Measurements from ENCODE around the gene KSR2.

The KSR2 gene

DNA sequence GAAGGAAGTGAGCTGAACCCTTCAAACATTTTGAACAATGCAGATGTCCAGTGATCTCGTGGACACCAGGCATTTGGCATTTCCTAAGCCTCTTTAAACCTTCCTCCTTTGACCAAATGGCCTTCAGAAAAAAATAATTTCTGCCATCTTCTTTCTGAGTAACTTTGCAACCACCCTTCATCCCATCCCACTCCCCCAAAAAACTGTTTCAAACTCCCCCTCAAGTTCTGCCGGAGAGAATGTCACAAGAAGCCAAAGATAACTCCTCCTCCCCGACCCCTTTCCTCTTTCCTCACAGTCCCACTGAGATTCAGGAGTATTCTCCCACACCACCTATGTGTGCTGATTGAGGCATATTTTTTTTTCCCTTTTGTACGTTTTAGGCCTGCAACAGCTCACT, 1.7 kb downstream of the KSR2 start:
- Mint-ChIP-seq H3K4me3 (peak overlapping the region; percentile 87), H3K36me3 (ENCODE audit: low read depth) (peaks cover 4% of the 10 kb centered on the region), H3K4me1 (peaks cover 21% of the 10 kb centered on the region), H3K27me3 (ENCODE audit: low read depth, poor library complexity) (peaks cover 93% of the 10 kb centered on the region), H3K9me3 (peaks cover 29% of the 10 kb centered on the region), H3K27ac (no peak overlapping the region)
- TF ChIP-seq, protein P1, sequence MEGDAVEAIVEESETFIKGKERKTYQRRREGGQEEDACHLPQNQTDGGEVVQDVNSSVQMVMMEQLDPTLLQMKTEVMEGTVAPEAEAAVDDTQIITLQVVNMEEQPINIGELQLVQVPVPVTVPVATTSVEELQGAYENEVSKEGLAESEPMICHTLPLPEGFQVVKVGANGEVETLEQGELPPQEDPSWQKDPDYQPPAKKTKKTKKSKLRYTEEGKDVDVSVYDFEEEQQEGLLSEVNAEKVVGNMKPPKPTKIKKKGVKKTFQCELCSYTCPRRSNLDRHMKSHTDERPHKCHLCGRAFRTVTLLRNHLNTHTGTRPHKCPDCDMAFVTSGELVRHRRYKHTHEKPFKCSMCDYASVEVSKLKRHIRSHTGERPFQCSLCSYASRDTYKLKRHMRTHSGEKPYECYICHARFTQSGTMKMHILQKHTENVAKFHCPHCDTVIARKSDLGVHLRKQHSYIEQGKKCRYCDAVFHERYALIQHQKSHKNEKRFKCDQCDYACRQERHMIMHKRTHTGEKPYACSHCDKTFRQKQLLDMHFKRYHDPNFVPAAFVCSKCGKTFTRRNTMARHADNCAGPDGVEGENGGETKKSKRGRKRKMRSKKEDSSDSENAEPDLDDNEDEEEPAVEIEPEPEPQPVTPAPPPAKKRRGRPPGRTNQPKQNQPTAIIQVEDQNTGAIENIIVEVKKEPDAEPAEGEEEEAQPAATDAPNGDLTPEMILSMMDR (IDR thresholded peaks at IDR 0.05) = no peak
- no peak for DNase-seq

DNA sequence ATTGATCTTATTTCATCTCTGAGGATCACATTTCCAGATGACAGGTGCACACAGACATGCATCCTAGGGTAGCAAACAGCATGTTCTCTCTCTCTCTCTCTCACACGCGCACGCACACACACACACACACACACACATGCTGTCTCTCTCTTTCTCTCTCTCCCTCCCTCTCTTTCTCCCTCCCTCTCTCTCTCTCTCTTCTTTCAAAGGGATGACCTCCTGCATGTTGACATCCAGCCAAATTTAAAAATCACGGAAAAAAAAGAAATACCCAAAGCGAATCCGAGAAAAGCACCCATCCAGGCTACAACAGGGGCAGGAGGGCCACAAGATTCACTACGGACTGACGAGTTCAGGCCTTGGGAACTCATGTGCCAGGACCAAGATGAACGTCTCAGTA, 2.3 kb downstream of the KSR2 start:
- peaks cover 89% of the 10 kb centered on the region for H3K27me3 Mint-ChIP-seq (ENCODE audit: low read depth, poor library complexity)
- peaks cover 4% of the 10 kb centered on the region for H3K36me3 Mint-ChIP-seq (ENCODE audit: low read depth)
- DNase-seq = no peak
- TF ChIP-seq, protein P1 (IDR thresholded peaks at IDR 0.05) = no peak
- H3K4me3 Mint-ChIP-seq = no peak overlapping the region
- peaks cover 24% of the 10 kb centered on the region for H3K9me3 Mint-ChIP-seq
- H3K27ac Mint-ChIP-seq = no peak overlapping the region
- H3K4me1 Mint-ChIP-seq = peaks cover 21% of the 10 kb centered on the region

DNA sequence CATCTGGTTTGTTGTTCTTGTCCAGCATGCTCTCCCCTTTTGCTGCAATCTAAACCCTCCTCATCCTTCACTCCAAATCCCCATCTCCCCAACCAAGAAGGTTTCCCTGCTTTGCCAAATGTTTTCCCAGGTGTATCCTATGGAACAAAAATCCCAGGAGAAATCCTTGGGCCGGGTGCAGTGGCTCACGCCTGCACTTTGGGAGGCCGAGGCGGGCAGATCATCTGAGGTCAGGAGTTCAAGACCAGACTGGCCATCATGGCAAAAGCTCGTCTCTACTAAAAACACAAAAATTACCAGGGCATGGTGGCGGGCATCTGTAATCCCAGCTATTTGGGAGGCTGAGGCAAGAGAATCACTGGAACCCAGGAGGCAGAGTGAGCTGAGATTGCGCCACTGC, 5.0 kb downstream of the KSR2 start:
- TF ChIP-seq, protein P1 (IDR thresholded peaks at IDR 0.05) = no peak
- Mint-ChIP-seq H3K4me3 (no peak overlapping the region), H3K27me3 (ENCODE audit: low read depth, poor library complexity) (peaks cover 62% of the 10 kb centered on the region), H3K9me3 (peaks cover 7% of the 10 kb centered on the region), H3K4me1 (peaks cover 15% of the 10 kb centered on the region), H3K36me3 (ENCODE audit: low read depth) (no peaks in the 10 kb centered on the region), H3K27ac (no peak overlapping the region)
- no peak for DNase-seq

DNA sequence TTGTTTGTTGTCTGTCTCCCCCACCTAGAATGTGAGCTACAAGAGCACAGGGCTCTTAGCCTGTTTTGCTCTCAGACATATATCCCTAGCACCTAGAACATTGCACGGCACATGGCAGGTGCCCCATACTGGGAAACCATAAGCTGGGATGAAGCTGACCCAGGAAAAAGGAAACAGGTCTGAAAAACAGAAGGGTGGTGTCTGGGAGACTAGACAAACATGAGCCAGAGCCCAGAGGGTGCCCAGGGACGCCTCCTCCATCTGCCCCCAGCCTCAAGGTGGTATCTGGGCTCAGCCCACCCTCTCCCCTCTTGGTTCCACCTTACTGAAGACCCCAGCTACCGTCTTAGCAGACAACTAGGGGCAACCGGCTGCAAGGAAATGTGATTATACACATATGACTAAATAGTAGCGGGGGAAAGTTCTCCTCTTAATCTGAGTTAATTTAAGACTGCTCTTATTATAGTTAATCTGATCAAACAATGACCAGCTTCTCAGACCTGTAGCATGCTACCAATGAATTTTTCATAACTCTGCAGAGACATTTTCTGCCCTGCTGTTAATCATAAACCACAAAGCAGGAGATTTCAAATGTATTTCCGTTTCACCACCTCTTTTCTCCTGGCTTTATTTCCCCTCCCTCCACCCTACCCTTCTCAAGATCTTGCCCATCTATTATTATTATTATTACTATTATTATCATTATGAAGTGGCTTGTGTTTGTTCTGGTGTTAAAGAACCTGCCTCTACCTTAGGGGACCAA, 31.9 kb downstream of the KSR2 start:
- Mint-ChIP-seq H3K27ac (no peak overlapping the region), H3K27me3 (ENCODE audit: low read depth, poor library complexity) (peaks cover 14% of the 10 kb centered on the region), H3K9me3 (no peaks in the 10 kb centered on the region), H3K4me1 (no peaks in the 10 kb centered on the region), H3K36me3 (ENCODE audit: low read depth) (no peaks in the 10 kb centered on the region), H3K4me3 (no peak overlapping the region)
- TF ChIP-seq, protein P1 (IDR thresholded peaks at IDR 0.05) = no peak
- no peak for DNase-seq

DNA sequence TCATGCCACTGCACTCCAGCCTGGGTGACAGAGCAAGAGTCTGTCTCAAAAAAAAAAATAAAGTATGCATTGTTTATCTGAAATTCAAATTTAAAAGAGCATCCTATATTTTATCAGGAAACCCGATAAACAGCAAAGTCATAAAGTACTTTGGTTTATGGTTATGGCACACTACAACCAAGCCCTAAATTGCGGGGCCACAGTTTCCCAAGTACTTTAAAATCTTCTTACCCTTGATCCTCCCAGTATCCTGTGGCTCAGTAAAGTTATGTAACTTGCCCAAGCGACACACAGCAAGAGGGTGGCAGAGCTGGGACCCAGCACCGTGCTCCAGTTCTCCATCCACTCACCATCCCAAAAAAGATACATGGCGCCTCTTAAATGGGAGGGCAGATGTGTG, 35.2 kb downstream of the KSR2 start:
- H3K9me3 Mint-ChIP-seq = peaks cover 4% of the 10 kb centered on the region
- TF ChIP-seq, protein P1 (IDR thresholded peaks at IDR 0.05) = no peak
- H3K4me3 Mint-ChIP-seq = no peak overlapping the region
- DNase-seq = no peak
- H3K27me3 Mint-ChIP-seq (ENCODE audit: low read depth, poor library complexity) = peaks cover 7% of the 10 kb centered on the region
- no peaks in the 10 kb centered on the region for H3K4me1 Mint-ChIP-seq
- no peak overlapping the region for H3K27ac Mint-ChIP-seq
- no peaks in the 10 kb centered on the region for H3K36me3 Mint-ChIP-seq (ENCODE audit: low read depth)

DNA sequence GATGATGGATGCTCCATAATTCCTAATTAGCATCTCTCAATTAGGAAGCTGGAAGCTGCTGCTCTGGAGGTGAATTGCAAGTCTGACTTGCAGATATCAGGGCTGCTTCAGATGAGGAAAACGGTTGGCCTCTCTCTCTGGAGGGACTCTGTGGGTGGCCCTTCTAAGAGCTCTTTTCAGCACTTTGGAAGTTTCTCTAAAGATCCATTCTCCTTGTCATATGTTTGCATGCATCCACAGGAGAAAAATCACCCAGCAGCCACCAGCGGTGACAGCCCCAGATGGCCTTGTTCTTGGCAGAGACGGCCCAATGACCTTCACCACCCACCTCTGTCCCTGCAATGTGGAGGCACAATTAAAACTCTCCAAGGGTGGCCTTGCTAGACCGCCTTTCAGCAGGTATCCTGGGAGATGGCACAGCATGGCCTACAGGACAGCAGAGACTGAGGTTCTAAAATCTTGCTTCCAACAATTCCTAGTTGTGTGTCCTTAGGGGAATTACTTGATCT, 42.3 kb downstream of the KSR2 start:
- Mint-ChIP-seq H3K27me3 (ENCODE audit: low read depth, poor library complexity) (peaks cover 9% of the 10 kb centered on the region), H3K4me3 (no peak overlapping the region), H3K36me3 (ENCODE audit: low read depth) (no peaks in the 10 kb centered on the region), H3K9me3 (peaks cover 3% of the 10 kb centered on the region), H3K4me1 (no peaks in the 10 kb centered on the region), H3K27ac (no peak overlapping the region)
- no peak for DNase-seq
- TF ChIP-seq, protein P1 (IDR thresholded peaks at IDR 0.05) = no peak
